Activated CD8-positive, alpha-beta memory T cell treated with anti-CD3 and anti-CD28 coated beads, Interleukin-2, amount 50 U/mL, for 24 hours (primary cell): ENCODE results near the gene TEPSIN.

ENCODE experiments used
- DNase-seq: peaks from one replicate; pipeline ENCODE4 v3.0.0-alpha.2; 2020; ENCODE audit errors: extremely low read depth

The TEPSIN gene

DNA sequence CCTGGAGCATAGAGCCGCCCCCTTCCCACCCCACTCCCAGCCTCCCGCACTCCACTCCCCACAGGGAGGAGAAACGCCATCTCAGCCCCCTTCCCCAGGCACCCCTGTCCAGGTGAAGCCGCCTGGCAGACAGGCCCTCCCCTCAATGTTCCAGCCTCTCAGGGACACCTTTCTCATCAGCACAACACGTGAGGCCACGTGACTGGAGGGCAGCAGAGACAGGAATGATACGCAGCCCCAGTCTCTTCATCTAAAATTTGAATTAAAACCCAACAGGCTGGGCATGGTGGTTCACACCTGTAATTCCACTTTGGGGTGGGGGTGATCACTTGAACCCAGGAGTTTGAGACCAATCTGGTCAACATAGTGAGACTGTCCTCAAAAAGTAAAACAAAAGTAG is 52.7 kb downstream of the TEPSIN start:
- DNase-seq: no peak

DNA sequence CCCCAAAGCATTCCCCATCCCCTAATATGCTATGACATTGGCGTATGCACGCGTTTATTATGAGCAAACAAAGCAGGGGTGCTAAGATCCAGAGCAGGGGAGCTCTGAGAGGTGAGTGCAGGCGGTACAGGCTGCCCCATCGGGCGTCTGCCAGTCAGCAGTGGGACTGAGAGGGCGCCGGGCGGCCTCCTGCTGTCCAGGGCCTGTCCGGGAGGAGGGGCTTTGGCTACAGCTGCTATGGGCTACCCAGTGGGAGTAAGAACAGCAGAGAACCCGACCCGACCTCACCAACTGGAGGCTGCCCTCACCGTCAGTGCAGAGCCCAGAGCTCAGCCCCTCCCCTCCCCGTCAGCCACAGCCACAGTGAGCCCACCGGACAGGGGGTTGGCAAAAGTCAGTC is 54.3 kb downstream of the TEPSIN start:
- no peak for DNase-seq

DNA sequence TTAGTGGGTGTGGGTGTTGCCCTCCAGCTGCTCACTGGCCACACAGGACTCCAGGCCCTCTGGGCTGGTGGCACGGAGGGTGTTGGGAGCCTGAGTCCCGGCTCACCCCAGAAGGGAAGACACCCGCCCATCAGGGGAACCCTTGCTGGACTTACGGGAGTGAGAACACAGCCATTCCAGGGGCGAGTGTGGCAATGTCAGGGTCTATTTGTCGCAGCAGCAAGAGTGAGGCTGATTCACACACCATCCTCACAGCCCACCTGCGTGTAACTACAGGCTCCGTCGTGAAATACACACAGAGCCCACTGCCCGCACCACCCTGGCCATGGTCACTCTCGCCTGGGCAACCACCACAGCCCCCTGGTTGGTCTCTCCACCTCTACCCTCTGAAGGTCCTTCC is 55.0 kb downstream of the TEPSIN start:
- DNase-seq: no peak

DNA sequence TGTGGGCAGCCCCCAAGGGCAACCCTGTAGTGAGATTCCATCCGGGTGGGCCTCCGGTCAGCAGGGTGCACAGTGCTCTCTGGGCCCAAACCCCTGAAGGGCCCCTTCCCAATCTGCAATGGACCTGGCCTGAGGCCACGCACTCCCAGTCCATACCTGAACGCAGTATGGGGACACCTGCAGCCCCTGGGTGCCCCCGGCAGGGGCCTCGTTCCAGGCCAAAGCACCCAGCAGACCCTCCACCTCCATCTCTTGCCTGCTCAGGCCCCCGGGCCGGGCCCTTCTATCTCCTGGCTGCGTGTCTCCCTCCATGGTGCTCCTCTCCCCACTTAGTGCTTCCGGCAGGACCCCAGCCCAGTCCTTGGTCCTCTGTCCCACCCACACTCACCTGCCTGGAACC is 55.5 kb downstream of the TEPSIN start:
- no peak for DNase-seq

DNA sequence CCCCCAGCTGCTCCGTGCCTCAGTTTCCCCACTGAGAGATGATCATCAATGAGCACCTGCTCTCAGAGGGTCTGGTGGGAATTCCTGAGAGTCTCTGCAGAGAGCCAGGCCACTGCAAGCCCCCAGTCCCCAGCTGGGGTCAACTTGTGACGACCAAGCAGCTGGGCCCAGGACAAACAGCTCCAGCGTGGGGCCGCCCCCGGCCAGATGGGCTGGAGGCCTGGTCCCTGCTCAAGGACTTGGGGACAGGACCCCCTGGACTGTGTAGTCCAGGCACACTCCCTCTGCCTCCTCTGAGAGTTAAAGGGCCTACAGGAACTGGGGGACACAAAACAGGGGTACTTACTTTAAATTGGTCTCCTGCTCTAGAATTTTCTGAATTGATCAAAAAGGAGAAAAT is 56.3 kb downstream of the TEPSIN start:
- DNase-seq: no peak

DNA sequence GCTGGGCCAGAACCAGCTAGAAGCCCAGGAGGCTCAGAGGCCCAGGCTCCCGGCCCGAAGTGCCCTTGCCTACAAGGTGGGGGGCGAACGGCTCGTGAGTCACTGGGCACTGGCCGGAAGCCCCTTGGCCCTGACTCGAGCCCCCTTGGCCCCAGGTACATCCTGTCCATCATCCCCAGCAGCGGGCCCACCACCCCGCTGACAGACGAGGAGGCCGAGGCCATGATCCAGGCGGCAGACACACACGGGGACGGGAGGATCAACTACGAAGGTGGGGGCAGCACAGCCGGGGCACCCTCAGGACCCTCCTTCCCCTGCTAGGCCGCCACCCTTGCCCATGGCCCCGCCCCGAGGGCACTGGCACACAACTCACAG is 57.1 kb downstream of the TEPSIN start:
- DNase-seq: no peak

DNA sequence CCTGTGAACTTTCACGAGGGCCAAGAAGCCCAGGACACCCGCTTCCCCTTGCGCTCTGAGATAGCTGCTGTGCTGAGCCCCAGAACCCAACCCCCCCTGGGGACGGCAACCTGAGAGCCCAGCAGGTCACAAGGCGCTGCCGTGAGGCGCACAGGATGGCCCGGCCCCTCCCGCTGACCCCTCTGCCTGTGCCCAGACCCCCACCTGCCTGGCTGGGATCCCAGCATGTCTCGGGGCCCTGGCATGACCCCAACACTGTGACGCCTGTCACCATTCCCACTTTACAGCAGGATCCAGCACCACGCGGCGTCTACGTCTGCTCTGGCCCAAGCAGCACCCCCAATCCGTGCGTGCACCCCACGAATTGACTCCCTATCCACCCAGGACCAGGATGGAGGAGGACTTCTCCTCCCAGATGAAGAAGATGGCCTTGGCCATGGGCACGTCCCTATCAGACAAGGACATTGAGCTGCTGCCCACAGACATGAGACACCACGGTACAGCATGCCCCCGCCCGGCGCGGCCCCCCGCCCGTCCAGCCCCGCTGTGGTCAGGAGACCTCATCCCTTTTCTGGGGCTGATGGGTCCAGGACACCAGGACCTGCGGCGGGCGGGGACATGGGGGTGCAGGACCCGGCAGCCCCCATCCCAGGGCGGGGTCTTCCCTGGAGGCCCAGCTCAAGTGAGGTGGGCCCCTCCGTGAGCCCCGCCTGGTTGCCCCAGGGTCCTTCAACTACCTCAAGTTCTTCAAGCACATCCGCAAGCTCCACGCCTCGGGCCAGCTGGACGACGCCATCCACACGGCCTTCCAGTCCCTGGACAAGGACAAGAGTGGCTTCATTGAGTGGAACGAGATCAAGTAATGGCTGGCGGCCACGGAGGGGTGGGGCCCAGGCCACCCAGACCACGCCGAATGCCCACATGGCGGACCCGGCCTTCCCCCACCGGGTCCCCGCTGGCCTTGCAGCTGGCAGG is 57.7 kb downstream of the TEPSIN start:
- no peak for DNase-seq

DNA sequence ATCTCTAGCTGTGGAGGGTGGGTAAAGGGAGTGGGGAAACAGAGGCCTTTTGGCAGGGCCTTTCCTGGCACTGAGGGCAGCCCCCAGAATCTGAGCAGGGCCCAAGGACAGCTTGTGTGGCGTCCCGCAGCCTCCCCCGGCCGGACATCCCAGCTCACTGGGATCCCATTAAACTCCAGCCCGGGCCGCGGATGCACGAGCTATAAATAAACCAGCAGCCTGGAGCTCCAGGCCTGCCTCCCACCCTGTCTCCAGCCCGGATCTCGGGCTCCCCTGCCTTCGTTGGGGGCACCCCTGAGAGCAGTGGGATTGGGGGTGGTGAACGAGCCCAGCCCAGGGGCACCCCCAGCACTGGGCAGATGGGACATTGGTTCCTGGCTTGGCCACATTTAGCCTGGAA is 59.0 kb downstream of the TEPSIN start:
- no peak for DNase-seq

DNA sequence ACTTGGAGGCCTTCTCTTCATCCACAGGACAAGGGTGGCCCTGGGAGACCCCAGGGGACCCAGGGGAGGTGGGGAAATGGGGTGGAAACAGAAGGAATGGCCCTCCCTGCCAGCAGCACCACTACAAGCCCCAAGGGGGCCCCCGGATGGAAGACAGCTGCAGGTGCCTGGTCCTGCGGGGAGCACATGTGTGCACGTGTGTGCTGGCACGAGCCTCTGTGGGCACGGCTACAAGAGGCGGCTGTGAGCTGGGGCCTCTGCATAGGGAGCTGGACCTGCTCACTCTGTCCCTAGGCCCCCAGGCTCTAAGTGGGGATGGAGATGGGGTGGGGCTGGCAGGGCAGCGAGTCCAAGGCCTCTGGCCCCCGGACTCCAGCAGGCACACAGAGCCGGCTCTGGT is 59.6 kb downstream of the TEPSIN start:
- no peak for DNase-seq
